Measurements from ENCODE around the gene NKD2. TPM values are rescaled to one million over a fixed set of nuclear protein-coding genes. Genes with fewer than 3 reads are reported as not detected.

NKD2 gene
- total RNA-seq, 1 experiment from 2014 or later, result not detected

GRCh38 chr5:1029945-1030625 is 21.5 kb downstream of the NKD2 start:
- DNase-seq (ENCODE audit: low read depth), result no peak

DNA sequence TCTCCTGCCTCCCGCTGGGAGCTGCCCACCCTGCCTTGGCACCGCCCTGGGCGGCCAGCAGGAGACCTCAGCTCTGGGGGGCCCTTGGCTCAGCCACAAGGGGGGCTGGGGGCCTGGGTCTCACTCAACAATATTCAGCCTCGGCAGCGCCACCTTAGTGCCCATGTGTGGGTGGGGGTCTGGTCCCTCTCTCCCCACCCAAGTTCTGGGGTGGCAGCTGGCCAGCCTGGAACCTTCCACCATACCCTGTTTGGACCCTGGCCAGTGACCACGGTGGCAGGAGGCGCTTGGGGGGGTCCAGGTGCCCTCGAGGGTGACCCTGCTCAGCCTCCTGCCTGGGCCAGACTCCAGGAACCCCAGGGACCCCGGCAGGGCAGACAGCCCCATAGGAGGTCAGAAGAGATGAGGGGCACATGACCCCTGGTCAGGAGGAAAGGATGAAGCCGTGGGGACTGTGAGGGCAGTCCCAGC is 22.2 kb downstream of the NKD2 start:
- DNase-seq (ENCODE audit: low read depth), result no peak

GRCh38 chr5:1031306-1031959 is 22.8 kb downstream of the NKD2 start:
- DNase-seq (ENCODE audit: low read depth), result no peak

GRCh38 chr5:1032011-1032410 is 23.4 kb downstream of the NKD2 start:
- no peak for DNase-seq (ENCODE audit: low read depth)

GRCh38 chr5:1032551-1033027 is 24.0 kb downstream of the NKD2 start:
- DNase-seq (ENCODE audit: low read depth), result no peak

DNA sequence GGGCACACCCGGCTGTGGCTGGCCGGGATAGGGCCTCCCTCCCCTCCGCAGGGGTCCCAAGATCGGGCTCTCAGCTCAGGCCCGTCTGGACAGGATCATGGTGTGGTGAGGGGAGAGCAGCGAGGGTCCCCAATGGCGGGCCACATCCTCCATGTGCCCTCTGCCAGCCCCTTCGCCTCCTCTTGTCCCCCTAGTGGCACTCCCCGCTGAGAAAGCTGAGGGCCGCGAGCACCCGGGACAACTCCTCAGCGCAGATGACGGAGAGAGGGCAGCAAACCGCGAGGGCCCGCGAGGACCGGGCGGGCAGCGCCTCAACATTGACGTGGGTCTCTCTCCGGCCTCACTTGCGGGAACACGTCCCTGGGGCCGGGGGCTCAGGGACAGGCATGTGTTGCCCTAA is 24.6 kb downstream of the NKD2 start:
- no peak for DNase-seq (ENCODE audit: low read depth)

GRCh38 chr5:1033606-1034420 is 25.2 kb downstream of the NKD2 start:
- DNase-seq (ENCODE audit: low read depth), result no peak

GRCh38 chr5:1034421-1034905 is 25.9 kb downstream of the NKD2 start:
- no peak for DNase-seq (ENCODE audit: low read depth)

DNA sequence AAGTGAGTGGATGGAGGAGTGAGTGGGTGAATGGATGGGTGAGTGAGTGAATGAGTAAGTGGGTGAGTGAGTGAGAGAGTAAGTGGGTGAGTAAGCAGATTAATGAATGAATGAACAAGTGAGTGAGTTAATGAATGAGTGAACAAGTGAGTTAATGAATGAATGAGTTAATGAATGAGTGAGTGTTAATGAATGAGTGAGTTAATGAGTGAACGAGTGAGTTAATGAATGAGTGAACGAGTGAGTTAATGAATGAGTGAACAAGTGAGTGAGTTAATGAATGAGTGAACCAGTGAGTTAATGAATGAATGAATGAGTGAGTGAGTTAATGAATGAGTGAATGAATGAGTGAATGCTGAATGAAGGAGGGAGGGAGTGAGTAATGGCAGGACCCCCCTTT is 26.4 kb downstream of the NKD2 start:
- DNase-seq (ENCODE audit: low read depth), result no peak

DNA sequence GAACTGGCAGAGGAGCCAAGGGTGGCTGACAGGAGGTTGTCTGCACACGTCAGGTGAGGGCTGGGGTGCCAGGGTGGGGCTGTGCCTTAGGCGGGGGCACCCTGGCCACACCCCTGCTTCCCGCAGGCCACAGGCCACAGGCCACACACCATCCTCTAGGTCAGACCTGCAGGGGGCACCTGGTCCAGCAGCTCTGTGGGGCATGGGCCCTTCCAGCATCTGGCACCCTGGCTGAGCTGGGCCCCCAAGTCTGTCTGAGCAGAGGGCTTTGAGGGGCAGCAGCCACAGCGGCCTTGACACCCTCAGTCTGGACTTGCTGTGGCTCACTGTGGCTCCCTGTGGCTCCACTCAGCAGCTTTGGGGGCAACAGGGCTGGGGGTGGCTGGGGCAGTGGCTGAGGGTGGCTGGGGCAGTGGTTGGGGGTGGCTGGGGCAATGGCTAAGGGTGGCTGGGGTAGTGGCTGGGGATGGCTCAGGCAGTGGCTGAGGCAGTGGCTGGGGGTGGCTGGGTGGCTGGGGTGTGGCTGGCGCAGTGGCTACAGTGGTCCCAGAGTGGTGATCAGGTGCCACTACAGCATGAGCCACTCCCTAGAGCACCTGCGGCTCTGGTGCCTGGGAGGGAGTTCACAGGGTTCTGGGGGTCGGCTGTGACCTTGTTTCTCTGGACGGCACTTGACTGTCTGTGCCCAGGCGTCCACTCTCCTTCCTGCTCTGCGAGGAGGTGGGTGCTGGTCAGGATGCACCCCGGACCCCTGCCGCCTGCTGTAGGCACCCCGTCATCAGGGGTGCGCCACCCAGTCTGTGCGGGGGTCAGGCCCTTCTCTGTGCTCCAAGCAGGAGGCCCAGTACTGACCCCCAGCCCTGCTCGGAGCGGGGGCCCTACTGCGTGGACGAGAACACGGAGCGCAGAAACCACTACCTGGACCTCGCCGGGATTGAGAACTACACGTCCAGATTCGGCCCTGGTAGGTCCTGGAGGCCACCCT is 27.1 kb downstream of the NKD2 start:
- no peak for DNase-seq (ENCODE audit: low read depth)

DNA sequence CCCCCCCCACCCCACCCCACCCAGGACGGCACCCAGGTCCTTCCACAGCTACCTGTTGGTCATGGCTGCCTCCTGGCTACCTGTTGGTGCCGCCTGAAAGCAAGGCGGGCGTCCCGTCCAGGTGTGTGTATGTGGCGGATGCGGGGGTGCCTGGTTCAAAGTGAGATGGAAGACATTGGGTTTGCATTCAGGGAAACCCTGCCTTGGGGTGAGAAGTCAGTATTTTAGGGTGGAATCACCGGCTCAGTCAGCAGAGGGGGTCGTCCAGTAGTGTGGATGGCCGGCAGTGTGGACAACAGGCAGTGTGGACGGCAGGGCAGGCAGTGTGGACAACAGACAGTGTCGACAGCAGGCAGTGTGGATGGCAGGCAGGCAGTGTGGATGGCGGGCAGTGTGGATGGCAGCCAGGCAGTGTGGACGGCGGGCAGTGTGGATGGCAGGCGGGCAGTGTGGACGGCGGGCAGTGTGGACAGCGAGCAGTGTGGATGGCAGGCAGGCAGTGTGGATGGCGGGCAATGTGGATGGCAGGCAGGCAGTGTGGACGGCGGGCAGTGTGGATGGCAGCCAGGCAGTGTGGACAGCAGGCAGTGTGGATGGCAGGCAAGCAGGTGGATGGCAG is 28.0 kb downstream of the NKD2 start:
- no peak for DNase-seq (ENCODE audit: low read depth)

DNA sequence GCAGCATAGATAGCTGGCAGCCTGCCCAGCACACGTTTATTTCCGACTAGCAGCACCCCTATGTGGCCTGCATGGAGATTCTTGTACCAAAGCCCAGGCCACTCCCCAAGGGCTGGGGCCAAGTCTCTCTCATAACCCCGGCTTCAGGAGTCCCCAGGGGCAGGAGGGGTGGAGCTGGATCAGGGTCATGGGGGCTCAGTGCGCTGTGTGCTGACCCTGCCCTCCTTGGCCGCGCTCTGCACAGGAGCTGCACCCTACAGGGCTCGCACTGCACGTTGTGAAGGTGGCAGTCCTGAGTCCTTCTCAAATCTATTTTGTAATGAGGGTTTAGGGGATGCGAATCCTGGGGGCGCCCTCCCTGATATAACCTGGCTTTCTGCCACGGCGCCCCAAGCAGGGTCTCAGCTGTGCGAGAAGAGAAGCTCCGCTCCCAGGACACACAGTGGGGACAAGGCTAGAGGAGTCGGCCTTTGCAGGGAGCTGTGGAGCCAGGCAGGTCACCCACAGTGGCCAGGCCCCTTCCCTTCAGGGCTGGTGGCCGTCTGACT is 28.6 kb downstream of the NKD2 start:
- DNase-seq (ENCODE audit: low read depth), result no peak

DNA sequence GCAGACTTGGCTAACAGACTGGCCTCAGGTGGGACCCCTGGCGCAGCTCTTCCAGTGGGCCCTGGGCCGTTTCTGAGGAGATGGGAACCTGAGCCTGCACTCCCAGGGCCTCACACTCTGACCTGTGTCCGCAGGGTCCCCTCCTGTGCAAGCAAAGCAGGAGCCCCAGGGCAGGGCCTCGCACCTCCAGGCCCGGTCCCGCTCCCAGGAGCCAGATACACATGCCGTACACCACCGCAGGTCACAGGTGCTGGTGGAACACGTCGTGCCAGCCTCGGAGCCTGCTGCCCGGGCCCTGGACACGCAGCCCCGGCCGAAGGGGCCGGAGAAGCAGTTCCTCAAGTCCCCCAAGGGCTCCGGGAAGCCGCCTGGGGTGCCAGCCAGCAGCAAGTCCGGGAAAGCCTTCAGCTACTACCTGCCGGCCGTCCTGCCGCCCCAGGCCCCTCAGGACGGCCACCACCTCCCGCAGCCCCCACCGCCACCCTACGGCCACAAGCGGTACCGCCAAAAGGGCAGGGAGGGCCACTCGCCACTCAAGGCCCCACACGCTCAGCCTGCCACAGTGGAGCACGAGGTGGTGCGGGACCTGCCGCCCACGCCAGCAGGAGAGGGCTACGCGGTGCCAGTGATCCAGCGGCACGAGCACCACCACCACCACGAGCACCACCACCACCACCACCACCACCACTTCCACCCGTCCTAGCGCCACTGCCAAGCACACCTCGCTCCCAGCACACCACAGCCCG is 29.2 kb downstream of the NKD2 start:
- no peak for DNase-seq (ENCODE audit: low read depth)

- DNase-seq (ENCODE audit: low read depth), result no peak
Measured at GRCh38 chr5:1038417-1039209, 30.0 kb downstream of the NKD2 start.

GRCh38 chr5:1039210-1039548 is 30.6 kb downstream of the NKD2 start:
- no peak for DNase-seq (ENCODE audit: low read depth)

DNA sequence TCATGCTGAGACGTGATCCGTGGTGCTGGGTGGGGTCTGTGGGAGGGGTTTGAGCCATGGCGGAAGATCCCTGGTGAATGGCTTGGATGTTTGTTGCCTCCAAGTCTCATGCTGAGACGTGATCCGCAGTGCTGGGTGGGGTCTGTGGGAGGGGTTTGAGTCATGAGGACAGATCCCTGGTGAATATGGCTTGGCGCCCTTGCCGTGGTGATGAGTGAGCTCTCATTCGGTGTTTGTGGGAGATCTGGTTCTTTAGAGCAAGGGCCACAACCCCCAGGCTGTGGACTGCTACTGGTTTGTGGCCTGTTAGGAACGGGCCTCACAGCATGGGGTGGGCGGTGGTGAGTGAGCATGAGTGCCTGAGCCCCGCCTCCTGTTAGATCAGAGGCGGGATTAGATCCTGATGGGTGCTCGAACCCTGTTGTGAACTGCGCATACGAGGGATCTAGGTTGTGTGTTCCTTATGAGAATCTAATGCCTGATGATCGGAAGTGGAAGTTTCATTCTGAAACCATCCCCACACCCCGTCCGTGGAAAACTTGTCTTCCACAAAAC is 31.2 kb downstream of the NKD2 start:
- DNase-seq (ENCODE audit: low read depth), result no peak

- DNase-seq (ENCODE audit: low read depth), result no peak
Measured at GRCh38 chr5:1040571-1040970, 32.0 kb downstream of the NKD2 start.

Data from HT1080 (cell line).